ENCODE data around the gene UHRF2. TPM values are rescaled to one million over a fixed set of nuclear protein-coding genes. Genes with fewer than 3 reads are reported as not detected.
A peak's percentile ranks its signal among the peaks of the same experiment; 100 is the strongest.

Gene UHRF2
- total RNA-seq, 1 donor: 54.0 TPM

DNA sequence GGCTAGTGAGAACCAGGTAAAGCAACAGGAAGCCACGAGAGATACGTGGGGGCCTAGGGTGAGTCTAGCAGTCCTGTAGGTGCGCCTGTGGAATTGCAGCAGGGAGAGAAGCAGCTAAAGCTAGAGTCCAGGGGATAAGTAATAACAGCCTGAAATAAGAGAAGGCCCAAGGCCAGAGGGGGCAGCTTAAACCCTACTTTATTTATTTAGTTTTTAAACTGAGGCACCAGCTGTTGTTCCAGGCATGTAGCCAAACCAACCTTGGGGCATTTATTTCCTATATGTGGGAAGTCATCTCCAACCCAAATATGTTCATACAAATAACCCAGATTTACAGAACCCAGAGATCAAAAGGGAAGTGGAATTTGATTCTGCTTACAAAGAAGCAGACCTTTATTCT is 139.0 kb downstream of the UHRF2 start:
- TF ChIP-seq, protein P1, sequence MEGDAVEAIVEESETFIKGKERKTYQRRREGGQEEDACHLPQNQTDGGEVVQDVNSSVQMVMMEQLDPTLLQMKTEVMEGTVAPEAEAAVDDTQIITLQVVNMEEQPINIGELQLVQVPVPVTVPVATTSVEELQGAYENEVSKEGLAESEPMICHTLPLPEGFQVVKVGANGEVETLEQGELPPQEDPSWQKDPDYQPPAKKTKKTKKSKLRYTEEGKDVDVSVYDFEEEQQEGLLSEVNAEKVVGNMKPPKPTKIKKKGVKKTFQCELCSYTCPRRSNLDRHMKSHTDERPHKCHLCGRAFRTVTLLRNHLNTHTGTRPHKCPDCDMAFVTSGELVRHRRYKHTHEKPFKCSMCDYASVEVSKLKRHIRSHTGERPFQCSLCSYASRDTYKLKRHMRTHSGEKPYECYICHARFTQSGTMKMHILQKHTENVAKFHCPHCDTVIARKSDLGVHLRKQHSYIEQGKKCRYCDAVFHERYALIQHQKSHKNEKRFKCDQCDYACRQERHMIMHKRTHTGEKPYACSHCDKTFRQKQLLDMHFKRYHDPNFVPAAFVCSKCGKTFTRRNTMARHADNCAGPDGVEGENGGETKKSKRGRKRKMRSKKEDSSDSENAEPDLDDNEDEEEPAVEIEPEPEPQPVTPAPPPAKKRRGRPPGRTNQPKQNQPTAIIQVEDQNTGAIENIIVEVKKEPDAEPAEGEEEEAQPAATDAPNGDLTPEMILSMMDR (IDR thresholded peaks at IDR 0.05; ENCODE audit: insufficient read depth, low read depth, low read length): peak; percentile 30
- H3K4me3 ChIP-seq (ENCODE audit: low read depth, low read length): no peak overlapping the region
- DNase-seq (ENCODE audit: low read depth): peak; percentile 85

DNA sequence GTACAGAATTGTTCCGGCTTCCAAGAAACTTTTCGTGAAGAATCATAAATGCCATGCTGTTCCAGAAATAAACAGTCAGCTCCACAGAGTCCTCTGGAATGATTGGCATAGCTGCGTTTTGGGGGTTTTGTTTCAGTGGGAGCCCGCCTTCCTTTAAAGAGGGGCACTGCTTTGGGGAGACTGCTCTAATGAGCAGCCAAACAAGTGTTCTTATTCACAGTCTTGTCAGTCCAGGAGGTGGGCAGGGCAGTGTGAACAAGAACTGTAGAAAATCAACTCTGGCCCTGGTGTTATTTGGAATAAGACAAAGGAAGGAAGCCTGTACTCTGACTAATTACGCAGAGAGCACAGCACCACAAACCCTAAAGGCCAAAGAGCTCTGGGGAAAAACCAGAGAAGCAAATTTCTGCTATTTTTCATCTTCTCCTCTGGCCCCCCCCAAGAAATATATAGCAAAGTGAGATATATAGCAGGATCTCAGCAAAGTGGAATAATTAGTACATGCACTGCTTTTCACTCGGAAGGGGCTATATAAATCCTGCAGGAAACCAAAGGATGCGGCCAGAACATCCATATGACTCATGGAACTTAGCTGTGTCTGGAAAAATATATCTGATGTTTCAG is 139.6 kb downstream of the UHRF2 start:
- no peak overlapping the region for H3K4me3 ChIP-seq (ENCODE audit: low read depth, low read length)
- TF ChIP-seq, protein P1 (IDR thresholded peaks at IDR 0.05; ENCODE audit: insufficient read depth, low read depth, low read length): no peak
- peak; percentile 48 for DNase-seq (ENCODE audit: low read depth)

GRCh38 chr9:6553866-6554265 is 140.9 kb downstream of the UHRF2 start:
- DNase-seq (ENCODE audit: low read depth): no peak
- no peak overlapping the region for H3K4me3 ChIP-seq (ENCODE audit: low read depth, low read length)
- TF ChIP-seq, protein P1 (IDR thresholded peaks at IDR 0.05; ENCODE audit: insufficient read depth, low read depth, low read length): no peak

Small RNA genes lying within 50 kb of the gene (small RNA-seq; reads per million reads assigned to genes)
- not detected for gene RN7SL25P

Other genes starting within 250 kb of the UHRF2 start
- 1.3 and 7.3 TPM in 2 replicates for gene IL33, start 197.4 kb upstream of the UHRF2 start, total RNA-seq
- not detected in 2 replicates for gene TPD52L3, start 84.8 kb upstream of the UHRF2 start, total RNA-seq
- gene GLDC, start 232.5 kb downstream of the UHRF2 start, total RNA-seq: 0.32 and 0.43 TPM in 2 replicates

Measured in fibroblast of villous mesenchyme (primary cell).